ENCODE results near the gene ARID4B.

DNA sequence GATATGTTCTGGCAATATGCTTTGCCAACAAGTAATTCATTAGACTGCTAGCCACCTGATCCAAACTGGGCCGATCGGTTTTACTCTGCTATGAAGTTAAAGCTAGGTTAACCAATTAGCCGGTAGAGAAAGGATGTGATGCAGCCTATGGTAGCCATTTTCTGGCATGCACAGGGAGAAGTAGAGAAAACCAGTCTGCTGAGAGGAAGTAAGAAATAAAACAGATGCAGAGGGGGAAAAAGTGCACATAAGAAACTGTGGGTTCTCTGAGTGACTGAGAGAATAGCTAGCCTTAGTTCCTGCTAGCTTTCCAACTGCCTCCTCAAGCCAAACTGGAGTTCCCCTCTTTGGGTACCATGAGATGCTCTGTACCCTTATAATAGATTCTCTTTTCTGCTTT, 52.8 kb downstream of the ARID4B start:
- TF ChIP-seq CTCF (IDR thresholded peaks at IDR 0.05; ENCODE audit: insufficient read depth, low read length, poor library complexity, severe bottlenecking) (no peak), EZH2phosphoT487 (conservative IDR thresholded peaks at IDR 0.05; ENCODE audit: low read length) (no peak)
